Glomerular visceral epithelial cell (primary cell): ENCODE data around the gene SPINK13.
"Not testable (repeated sequence)": the region's sequence is repeated elsewhere in the genome, so short reads cannot be mapped to it uniquely, and the experiment has no call there.

Source experiments
- DNase-seq: peaks from one replicate; pipeline ENCODE4 v3.0.0-alpha.2; 2016; ENCODE audit errors: extremely low spot score

The SPINK13 gene, protein sequence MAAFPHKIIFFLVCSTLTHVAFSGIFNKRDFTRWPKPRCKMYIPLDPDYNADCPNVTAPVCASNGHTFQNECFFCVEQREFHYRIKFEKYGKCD

DNA sequence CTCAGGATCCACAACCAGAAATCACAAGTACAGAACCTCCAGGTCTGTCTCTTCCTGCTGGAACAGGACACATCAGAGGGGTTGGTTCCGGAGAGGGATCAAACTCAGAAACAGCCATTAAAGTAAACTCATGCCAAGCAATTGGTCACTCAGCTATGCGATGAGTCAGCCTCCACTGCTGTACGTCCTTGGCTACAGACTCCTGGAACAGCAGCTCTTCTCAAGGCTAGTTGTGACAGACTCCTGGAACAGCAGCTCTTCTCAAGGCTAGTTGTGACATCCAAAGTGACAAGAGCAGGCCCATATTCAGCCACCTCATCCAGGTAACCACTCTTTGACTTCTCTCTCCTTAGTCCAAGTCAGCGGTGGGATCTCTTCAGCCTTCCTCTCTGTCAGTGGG is at the start of gene SPINK13:
Gene SPINK13 (plus strand): TSS at position 229 of the 400 bp plus-strand sequence. CDS start 1,279 bp downstream, outside the sequence.
- peak; percentile 82 for DNase-seq

DNA sequence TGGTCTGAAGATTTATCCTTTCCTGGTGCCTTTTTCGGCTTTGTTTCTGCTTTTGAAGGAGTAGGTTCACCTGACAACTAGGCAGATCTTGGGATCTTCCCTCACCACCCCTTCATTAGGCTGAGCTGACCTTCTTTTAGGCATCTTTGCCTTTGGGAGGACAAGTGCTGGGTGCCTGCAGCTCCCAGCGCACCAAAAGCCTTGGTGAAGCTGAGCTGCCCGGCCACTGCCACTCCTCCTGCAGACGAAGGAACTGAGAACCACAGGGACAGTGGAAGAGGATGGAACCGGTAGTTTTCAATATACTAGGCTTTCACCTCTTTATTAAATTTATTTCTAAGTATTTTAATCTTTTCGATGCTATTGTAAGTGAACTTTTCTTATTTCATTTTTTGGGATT is 47.1 kb upstream of the SPINK13 start:
- DNase-seq, result no peak

DNA sequence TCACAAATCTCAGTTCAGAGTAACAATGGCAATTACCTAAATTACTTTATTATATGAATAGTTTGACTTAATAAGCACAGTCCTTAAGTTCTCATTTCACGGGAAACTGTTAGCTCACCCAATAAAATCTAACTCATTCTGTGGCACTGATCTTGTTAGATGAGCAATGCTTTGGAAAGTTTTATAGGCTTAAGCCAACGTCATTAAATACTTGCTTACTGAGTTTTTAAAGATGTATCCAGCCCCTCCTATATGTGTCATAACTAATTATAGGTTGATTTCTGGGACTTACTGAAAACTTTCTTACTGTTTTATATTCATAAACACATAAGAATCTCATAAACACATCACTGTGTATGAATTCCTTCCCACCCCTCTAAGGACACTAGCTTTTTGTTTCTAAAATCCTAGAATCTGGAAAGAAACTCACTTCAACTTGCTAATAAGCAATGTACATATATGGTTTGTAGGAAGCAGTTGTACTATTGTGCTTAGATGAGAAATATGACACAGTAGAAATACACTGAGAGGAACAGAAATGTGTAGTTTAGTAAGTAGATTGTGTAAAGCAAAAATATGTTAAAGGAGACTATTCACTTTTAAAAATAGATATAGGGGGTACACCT is 44.4 kb upstream of the SPINK13 start:
- DNase-seq, result no peak

DNA sequence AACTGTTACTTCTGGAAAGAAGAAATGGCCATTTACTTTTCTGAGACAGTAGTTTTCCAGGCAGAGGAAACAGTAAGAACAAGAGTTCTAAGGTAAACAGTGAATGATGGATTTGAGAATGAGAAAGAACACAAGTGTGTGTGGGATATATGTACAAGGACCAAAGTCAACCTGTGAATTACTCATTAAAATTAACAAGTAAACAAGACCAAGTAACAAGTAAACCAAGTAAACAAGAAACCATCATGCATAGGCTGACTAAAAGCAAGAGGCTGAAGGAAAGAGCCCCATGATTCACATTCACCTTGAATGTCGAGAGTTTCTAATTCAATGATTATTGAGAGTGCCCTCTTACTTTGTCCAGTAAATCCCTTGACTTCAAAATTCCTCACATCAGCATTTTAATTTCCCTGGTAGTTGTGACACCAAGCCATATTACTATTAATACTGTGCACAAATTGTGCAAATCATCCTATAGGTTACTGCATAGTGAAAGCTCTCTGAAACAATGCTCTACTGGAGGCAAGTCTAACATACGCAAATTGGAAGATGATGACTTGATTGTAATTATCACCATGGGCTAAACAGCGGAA is 40.1 kb upstream of the SPINK13 start:
- no peak for DNase-seq

DNA sequence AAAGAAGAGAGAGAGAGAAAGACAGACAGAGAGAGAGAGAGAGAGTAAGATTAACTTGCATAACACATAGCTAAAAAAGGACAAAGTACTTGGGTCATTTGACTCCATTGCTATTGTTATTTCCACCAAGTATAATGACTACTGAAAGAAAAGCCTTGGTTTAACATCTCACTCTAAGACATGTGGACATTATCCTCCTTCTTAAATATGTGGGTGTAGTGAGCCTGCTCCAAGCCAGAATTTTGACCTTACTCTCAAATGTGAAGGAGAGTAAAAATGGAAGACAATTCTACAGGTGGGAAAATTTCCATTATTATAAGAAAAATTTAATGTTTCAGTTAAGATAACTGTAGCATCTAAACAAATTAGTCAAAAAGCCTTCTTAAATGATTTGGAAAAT is 38.8 kb upstream of the SPINK13 start:
- no peak for DNase-seq

DNA sequence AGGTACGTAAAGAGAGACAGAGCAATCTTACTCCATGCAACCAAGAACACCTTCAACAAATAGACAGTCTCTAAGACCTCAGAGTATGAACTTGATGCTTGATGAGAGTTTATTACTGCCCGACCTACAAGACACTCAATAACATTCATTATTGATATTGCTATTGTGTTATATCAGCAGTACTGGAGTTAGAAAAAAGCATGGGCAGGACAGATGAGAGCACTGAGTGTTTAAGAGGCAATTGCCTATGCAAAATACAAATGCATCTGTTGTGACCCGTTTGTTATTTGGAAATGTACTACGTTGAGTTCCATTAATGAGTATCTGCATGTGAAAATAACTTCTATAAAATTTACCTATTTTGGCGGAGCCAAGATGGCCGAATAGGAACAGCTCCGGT is 38.4 kb upstream of the SPINK13 start:
- no peak for DNase-seq

DNA sequence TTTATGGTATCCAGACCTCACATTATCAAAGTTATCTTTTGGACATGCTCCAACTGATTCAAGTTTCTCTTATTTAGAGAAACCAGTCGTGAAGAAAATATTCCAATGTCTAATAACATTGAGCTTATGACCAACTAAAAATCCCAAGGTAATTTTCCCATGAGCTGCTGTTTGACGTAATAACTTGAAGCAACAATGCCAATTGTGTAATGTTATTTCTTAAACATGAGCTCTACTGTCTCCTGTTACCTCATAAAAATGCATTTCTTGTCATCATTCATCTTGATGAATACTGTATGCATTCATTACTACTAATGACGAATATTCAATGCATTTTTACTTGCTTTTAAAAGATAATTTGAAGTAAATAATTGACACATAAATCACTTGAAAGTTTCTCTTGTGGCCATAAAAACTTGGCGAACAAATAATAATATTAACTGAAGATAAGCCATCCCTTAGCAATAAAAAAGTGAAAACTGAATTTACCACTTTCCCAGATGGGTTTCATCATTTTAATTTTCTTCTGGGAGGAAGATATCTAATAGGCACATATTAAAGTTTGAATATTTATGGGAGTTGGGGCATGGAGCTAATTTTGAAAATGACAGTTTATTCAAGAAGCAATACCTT is 30.7 kb upstream of the SPINK13 start:
- no peak for DNase-seq

DNA sequence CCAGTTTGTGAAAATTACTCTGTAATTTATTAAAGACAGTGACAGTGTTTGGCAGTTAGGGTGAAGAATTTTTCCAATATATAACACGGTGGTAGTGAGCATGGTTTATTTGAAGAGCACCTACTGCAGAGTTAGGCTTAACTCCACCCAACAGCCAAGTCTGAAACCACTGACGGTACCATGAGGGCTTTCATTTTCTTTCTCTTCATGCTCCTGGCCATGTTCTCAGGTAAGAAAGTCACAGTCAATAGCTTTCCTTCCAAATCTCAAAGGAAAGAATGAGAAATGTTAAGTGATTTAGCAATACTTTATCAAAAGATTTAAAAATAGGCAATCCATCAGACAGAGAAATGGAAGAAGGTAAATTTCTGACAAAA is 30.2 kb upstream of the SPINK13 start, which contains the start of gene MARCOL:
Gene MARCOL (plus strand): TSS at position 108 of the 377 bp plus-strand sequence. CDS start 73 bp downstream, at position 181.
- no peak for DNase-seq

DNA sequence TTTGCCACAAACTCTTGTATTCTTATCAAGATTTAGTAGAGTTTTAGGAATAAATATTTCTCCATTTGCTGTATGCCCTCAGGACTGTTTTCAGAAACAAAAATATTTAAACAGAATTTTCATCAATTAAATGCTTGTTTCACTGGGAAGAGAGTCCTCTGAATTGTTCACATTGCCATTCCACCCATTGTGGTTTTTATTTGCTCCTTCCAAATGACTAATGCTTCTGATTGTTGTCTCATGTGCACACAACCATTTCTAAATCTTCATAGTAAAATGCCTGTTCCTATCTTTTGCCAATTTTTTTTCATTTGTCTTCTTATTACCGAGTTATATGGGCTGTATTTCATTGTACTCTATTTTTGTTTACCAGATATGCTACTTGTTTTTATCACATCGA is 19.7 kb upstream of the SPINK13 start:
- no peak for DNase-seq

DNA sequence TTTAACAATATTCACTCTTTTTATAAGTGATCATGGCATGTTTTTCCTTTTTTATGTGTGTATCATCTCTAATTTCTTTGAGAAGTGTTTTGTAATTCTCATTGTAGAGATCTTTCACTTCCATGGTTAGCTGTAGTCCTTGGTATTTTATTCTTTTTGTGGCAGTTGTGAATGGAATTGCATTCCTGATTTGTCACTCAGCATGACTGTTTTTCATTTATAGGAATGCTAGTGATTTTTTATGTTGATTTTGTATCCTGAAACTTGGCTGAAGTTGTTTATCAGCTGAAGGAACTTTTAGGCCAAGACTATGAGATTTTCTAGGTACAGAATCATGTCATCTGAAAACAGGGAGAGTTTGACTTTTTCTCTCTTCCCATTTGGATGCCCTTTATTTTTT is 13.1 kb upstream of the SPINK13 start:
- no peak for DNase-seq

DNA sequence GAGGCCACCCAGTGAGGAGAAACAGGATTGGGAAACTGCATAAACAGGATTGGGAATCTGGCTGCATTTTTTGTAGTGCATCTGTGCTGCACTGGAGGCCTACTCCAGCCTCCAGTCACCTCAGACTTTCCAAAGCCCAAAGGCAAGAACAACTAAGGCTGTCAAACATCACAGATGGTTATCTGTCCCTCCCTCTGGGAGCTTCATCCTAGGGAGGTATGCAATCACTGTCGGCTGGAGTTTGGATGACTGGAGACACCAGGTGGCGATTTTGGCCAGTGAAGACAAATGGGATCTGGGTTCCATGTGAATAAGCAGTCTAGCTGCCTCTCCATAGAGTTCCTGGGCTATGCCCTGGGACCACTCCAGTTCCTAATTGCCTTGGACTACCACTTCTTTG is 9.3 kb upstream of the SPINK13 start:
- no peak for DNase-seq

DNA sequence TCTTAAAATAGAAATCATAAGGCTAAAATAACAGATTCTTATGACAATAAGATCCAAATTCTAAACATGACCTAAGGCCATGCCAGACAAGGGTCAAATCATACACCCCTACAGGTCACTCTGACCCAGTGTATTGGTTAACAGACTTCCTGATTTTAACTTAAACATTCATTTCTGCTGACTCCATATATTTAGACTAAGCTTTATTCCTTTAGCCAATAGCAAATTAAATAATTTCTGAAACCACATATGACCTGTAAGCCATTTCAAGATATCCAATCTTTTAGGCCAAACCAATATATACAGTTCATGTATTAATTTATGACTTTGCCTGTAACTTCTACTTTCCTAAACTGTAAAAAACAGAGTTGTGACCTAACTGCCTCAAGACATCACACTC is 7.4 kb upstream of the SPINK13 start:
- no peak for DNase-seq

DNA sequence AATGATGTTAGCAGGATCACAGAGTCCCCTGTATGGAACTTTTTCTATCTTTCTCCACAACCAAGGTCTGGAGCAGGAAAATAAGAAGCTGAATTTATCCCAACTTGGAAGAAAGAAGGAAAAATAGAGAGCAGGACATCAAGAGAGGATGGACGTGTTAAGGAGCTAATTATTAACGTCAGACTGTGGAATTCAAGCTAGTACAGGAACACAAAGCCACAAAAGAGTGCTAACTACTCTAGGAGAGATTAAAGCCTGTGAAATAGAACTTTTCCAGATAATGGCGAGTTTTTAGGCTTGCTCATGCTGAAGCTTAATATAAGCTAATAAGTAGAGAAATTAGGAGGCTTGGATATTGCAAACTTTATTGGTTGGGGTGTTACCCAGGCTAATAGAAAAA is 632 bp upstream of the SPINK13 start:
- DNase-seq, result peak; percentile 41

DNA sequence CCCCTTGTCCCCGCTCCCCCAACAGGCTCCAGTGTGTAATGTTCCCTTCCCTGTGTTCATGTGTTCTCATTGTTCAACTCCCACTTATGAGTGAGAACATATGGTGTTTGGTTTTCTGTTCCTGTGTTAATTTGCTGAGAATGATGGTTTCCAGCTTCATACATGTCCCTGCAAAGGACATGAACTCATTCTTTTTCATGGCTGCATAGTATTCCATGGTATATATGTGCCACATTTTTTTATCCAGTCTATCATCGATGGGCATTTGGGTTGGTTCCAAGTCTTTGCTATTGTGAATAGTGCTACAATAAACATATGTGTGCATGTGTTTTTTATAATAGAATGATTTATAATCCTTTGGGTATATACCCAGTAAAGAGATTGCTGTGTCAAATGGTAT is 6.5 kb downstream of the SPINK13 start:
- not testable (repeated sequence) for DNase-seq

DNA sequence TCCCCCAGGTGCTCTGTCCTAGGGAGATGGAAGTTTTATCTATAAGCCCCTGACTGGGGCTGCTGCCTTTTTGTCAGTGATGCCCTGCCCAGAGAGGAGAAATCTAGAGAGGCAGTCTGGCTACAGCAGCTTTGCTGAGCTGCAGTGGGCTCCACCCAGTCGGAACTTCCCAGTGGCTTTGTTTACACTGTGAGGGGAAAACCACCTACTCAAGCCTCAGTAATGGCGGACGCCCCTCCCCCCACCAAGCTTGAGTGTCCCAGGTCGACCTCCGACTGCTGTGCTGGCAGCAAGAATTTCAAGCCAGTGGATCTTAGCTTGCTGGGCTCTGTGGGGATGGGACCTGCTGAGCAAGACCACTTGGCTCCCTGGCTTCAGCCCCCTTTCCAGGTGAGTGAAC is 12.3 kb downstream of the SPINK13 start:
- peak; percentile 9 for DNase-seq

DNA sequence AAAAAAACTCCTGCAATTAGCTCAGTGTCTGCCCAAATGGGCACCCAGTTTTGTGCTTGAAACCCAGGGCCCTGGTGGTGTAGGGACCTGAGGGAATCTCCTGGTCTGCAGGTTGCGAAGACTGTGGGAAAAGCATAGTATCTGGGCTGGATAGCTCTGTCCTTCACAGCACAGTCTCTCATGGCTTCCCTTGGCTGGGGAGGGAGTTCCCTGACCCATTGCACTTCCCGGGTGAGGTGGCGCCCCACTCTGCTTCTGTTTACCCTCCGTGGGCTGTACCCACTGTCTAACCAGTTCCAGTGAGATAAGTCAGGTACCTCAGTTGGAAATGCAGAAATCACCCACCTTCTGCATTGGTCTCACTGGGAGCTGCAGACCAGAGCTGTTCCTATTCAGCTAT is 12.7 kb downstream of the SPINK13 start:
- not testable (repeated sequence) for DNase-seq

DNA sequence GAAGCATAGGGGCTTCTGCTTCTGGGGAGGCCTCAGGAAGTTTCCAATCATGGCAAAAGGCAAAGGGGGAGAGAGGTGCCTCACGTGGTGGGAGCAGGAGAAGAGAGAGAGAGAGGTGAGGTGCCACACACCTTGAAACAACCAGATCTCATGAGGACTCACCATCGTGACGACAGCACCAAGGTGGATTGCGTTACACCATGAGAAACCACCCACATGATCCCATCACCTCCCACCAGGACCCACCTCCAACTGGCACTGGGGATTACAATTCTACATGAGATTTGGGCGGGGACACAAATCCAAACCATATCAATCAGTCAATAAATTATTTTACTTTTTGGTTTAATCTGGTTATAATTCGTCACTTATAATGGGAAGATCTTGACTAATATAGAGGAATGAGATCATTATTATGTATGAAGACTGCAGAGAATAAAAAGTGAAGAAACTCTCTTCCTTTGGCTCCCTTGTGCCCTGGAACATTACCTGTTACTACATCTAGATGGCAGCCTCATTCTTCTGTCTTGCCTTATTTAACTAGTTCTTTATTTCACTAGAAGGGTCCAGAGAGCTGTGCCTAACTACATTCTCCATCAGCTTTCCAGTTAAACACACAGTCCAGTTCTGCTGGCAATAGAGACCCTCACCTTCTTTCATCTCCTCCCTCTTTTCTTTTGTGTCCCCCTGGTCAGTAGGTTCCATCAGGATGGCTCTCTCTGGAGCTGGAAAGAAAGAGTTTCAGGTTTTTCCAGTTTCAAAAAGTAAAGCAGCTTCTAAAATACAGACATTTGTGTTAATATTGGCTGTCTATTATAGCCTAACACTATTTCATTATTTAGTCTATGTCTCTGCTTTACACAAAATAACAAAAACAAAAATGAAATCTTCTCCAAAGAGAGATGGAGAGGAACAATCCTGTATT is 21.9 kb downstream of the SPINK13 start:
- no peak for DNase-seq

DNA sequence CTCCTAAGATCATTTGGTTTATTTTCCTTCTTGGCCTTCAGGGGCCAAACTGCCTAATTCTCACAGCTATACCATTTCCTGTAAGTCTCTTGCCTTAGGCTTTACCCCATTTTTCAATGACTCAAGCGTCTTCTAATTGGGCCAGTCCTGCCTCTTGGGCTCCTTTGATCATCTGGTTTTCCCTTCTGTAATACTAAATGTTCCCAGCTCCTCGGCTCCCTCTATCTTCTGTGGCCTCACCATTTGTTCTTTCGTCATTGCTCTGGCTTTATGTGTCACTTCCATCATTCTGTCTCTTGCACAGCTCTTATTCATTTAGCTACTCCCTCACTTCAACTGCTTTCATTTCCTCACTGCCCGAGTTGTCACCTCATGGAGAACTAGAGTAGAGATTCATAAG is 29.1 kb downstream of the SPINK13 start:
- DNase-seq, result no peak

DNA sequence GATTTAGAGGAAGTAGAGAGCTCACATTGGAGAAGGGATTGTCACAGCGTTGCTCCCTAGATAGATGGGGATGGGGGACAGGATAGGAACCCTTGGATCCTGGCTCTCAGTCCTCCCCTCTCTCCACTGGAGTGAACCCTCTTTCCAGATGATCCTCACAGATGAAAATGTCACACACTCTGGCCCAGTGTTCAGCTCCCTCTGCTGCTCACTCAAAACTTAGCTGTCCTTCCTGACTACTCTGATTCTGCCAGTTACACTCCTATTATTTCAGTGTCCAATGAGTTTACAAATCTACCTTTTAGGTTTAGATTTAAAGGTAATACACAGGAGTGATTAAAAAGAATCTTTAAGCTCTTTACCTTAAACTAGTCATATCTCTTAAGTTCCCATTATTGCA is 37.9 kb downstream of the SPINK13 start:
- DNase-seq, result no peak

DNA sequence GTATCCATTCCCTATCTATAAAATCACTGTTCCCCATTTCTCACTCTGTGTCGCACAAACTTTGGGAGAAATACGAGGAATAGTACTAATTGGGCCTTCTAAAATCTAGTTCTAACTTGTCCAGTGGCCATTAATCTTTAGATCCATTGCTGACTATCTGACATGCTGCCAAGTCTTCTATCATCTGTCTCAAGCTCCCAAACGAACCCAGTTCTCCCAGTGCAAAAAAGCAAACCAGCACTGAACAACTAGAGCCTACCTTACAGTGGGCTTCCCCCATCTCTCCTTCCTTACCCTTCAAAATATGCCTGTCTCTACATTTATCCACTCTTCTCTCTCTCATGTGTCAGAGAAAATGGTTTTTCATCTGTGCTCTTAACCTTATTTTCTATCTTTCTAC is 40.4 kb downstream of the SPINK13 start:
- no peak for DNase-seq

DNA sequence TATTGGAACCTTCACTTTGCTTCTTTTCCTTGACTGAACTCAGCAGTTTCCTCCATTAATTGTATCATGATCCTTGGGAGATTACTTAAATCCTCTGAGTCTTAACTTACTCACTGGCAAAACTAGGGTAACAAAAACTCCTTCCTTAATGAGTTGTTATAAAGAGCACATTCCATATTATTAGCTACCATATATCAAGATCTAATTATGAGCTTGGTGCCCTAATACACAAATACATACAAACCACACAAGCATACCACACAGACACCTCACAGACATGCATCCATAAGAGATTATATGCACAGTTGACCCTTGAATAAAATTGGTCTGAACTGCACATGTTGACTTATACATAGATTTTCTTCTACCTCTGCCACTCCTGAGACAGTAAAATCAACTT is 41.2 kb downstream of the SPINK13 start:
- no peak for DNase-seq

DNA sequence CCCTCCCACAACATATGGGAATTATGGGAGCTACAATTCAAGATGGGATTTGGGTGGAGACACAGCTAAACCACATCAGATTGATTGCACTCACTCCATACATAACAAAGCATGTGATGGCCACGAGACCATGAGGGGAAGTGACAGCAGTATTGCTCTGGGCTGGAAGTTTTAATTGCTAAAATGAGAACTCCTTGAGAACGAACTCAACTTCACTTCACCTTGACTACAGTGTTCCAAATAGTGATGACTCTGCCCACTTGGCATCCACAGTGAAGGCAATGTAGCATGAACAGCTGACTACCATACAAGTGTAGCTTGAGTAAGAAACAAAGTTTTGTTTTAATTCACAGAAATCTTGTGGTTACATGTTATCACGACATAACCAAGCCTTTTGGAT is 42.9 kb downstream of the SPINK13 start:
- DNase-seq, result no peak
